IPS DF 6.9 (cell line): Measurements from ENCODE around the gene PHB1.

ENCODE experiments used
- DNase-seq: peaks from one replicate; pipeline ENCODE4 v3.0.0-alpha.2; 2013; ENCODE audit warnings: low read depth, low spot score
- H3K27ac ChIP-seq: one replicate; pipeline ENCODE4 v1.5.1; 2013; ENCODE audit warnings: low read length, control low read depth
- H3K27me3 ChIP-seq: 2 replicates; pipeline ENCODE4 v1.6.1; 2013; ENCODE audit warnings: mild to moderate bottlenecking, low read length; ENCODE audit not compliant: control insufficient read depth, insufficient read depth
- H3K36me3 ChIP-seq: 2 replicates; pipeline ENCODE4 v1.6.1; 2013; ENCODE audit warnings: low read length; ENCODE audit not compliant: control insufficient read depth, insufficient read depth
- H3K4me1 ChIP-seq: 2 replicates; pipeline ENCODE4 v1.6.1; 2013; ENCODE audit warnings: low read length; ENCODE audit not compliant: control insufficient read depth, insufficient read depth
- H3K4me3 ChIP-seq: 2 replicates; pipeline ENCODE4 v1.5.1; 2013; ENCODE audit warnings: mild to moderate bottlenecking, low read length
- H3K9me3 ChIP-seq: 2 replicates; pipeline ENCODE4 v1.6.1; 2013; ENCODE audit warnings: low read length, inconsistent platforms; ENCODE audit not compliant: control insufficient read depth, insufficient read depth
- WGBS: extraction: QIAGEN DNeasy Blood & Tissue Kit; methylation state at CpG from one replicate; pipeline ENCODE4 v1.1.7; 2013; ENCODE audit warnings: mixed read lengths, missing lambda C conversion rate; ENCODE audit not compliant: insufficient read length, insufficient coverage; 5-methylcytosine and 5-hydroxymethylcytosine counted together

Gene PHB1

DNA sequence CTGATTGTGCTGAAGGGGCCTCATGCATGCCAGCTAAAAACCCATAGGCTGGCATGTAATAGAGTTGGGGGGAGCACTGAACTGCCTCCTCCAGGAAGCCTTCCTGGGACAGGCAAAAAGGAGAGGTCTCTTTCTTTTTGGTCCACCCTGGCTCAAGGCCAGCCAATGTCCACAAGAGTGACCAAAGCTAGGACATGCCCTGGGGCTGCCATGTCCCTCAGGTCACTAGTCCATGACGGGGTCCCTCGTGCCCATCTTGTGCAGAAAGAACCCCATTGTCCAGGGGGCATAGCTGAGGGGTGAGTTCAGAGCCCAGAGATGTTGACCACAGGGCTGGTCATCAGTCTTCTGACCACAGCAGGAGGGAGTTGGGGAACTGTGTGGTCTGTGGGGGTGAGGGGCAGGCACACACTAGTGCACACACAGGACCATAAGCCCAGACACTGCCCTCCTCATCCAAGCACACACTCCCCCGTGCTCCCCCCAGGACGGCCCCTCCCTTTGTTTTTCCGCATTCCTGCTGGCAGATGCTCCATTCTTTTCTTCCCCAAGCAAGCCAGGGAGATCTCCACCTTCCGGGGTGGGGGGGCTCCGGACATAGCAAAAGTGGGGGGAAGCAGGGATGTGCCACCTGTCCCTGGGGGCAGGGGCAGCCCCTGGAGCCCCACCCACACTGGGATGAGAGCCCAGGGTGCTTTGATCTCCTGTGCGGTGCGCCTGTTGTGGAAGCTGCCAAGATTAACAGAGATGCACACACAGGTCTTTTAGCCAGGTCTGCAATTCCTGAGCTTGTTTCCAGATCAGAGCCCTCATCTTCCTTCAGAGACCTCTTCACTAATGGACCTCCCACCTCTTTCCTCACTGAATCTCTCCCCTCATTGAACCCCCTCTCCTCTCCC lies 25.2 kb upstream of the PHB1 start:
- Histone ChIP-seq H3K27me3 (no peaks in the 10 kb centered on the region), H3K36me3 (no peaks in the 10 kb centered on the region), H3K4me1 (peaks cover 9% of the 10 kb centered on the region), H3K9me3 (no peaks in the 10 kb centered on the region), H3K4me3 (no peak overlapping the region), H3K27ac (no peak overlapping the region)
- DNase-seq = no peak
- no CpG with 5 or more reads among the region's 9 CpGs for WGBS

DNA sequence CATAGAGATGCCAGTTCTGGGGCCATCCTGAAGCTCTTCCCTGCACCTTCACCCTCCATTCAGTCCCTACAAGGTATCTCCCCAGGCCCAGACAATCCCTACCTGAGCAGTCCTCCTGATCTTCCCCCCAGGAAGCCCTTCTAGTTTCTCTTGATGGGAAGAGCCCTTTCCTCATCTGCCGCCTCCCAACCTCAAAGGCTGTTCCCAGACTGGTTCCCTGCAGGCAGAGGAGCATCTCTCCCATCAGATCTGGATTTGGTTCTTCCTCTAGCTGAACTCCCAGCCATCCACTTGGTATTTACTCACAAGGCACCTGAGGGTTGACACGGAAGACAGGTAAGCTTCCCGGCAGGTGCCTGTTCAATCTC lies 24.6 kb upstream of the PHB1 start:
- H3K4me3 ChIP-seq = no peak overlapping the region
- no CpG with 5 or more reads among the region's 3 CpGs for WGBS

DNA sequence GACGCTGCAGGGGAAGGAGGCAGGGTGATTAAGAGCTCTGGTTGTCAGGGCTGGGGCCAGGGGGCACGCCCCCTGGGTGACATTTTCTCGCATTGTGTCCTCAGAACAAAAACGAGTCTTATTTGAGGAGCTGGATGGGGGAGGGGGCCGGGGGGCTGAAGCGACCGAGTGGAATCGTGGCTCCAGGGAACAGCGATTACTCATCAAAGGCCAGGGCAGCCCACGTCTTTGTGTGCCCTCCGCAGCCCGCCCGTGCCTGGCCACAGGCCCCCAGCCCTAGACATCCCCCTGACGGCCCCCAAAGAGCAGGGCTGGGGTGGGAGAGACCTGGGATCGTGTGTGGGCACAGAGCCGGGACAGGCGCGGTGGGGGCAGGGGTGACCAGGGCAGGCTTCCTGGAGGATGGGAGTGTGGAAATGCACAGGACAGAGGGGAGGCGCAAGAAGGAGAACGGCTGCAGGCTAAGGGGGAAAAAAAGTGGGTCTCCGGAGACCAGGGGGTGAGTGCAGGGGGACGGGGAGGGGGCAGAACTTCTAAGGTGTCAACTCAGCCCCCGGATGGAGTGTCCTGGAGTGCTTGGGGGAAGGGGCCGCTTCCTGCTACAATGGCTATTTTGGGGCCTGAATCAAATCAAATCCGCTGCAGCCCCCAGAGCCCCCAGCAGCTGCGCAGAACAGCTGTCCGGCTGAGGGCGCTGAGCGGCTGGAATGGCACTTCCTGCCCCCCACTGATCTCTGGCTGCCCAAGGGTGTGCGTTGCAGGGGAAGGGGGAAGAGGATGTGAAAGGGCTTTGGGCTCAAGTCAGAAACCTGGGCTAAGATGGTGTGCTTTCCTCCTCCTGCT lies 24.0 kb upstream of the PHB1 start:
- Histone ChIP-seq H3K4me3 (peak overlapping the region; percentile 28; the same call in 1 of the 2 replicates), H3K27me3 (no peaks in the 10 kb centered on the region), H3K36me3 (no peaks in the 10 kb centered on the region), H3K9me3 (no peaks in the 10 kb centered on the region), H3K27ac (no peak overlapping the region), H3K4me1 (peaks cover 9% of the 10 kb centered on the region)
- no CpG with 5 or more reads among the region's 30 CpGs for WGBS
- no peak for DNase-seq

More for the DNA sequence above, 24.6 kb upstream of the PHB1 start:
- Histone ChIP-seq H3K4me1 (peaks cover 9% of the 10 kb centered on the region), H3K27me3 (no peaks in the 10 kb centered on the region), H3K36me3 (no peaks in the 10 kb centered on the region), H3K9me3 (no peaks in the 10 kb centered on the region), H3K27ac (no peak overlapping the region)
- no peak for DNase-seq

DNA sequence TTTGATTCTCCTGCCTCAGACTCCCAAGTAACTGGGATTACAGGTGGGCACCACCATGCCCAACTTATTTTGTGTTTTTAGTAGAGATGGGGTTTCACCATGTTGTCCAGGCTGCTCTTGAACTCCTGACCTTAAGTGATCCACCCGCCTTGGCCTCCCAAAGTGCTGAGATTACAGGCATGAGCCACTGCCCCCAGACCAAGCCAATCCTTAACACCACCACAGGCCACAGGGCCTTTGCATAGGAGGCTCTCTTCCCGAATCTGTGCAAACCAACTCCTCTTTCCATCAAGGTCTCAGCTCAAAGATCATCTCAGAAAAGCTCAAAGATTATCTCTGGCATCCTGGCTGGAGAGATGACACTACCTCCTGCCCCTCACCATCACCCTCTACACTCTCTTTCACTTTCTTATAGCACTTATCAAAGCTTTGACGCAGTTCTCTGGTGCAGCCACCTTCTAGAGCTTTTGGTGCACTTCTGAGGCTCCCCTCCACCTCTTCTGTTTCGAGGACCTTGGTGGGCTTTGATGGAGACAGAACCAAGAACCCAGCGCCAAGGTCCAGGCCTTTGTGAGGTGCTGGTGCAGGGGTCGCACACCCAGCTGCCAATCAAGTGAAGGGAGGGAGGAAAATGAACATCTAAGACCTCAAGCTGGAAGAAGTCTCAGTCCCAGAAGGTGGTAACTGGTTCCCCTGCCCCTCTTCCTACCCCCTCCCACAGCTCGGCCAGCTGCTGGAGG lies 23.2 kb upstream of the PHB1 start:
- no peak for DNase-seq
- H3K4me3 ChIP-seq = no peak overlapping the region; the same call in 1 of the 2 replicates
- H3K4me1 ChIP-seq = peaks cover 9% of the 10 kb centered on the region
- no peaks in the 10 kb centered on the region for H3K9me3 ChIP-seq
- H3K27ac ChIP-seq = no peak overlapping the region
- no peaks in the 10 kb centered on the region for H3K36me3 ChIP-seq
- H3K27me3 ChIP-seq = no peaks in the 10 kb centered on the region
- whole genome bisulfite sequencing = no CpG with 5 or more reads among the region's 7 CpGs

DNA sequence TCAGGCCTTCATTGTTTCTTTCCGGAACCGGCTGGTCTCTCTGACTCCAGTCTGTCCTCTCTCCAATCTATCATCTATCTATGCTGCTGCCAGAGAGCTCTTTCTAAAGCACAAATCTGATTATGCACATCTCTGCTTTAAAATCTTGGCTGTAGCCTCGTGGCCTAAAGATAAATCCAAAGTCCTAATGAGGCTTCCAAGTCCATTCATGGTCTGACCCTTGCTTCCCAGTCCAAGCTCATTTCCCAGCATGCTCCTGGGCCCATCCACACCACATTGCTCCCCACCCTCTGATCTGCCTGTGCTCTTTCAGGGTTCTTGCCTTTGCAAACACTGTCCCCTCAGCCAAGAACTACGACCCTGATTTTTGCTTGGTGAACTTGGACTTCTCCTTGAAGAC lies 21.5 kb upstream of the PHB1 start:
- H3K4me3 ChIP-seq = no peak overlapping the region
- H3K9me3 ChIP-seq = no peaks in the 10 kb centered on the region
- no peak overlapping the region for H3K27ac ChIP-seq
- H3K27me3 ChIP-seq = no peaks in the 10 kb centered on the region
- no peaks in the 10 kb centered on the region for H3K36me3 ChIP-seq
- H3K4me1 ChIP-seq = peaks cover 8% of the 10 kb centered on the region
- no peak for DNase-seq
- WGBS = no CpG with 5 or more reads among the region's 4 CpGs

DNA sequence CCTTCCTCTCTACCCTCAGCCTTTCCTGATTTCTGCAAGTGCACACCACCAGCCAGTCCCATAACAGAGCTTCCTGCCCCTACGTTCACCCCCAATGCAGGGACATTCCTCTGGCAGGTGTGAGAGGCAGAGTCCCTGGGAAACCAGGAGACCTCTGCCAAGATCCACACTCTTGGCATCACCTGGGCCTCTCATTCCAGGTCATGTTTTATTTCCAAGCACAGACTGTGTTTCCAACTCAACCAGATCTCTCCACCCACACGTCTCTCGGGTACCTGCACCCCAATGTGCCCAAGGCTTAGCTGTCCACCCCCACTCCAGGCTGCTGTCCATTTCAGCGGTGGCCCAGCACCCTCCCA lies 21.0 kb upstream of the PHB1 start:
- WGBS = no CpG with 5 or more reads among the region's 4 CpGs

DNA sequence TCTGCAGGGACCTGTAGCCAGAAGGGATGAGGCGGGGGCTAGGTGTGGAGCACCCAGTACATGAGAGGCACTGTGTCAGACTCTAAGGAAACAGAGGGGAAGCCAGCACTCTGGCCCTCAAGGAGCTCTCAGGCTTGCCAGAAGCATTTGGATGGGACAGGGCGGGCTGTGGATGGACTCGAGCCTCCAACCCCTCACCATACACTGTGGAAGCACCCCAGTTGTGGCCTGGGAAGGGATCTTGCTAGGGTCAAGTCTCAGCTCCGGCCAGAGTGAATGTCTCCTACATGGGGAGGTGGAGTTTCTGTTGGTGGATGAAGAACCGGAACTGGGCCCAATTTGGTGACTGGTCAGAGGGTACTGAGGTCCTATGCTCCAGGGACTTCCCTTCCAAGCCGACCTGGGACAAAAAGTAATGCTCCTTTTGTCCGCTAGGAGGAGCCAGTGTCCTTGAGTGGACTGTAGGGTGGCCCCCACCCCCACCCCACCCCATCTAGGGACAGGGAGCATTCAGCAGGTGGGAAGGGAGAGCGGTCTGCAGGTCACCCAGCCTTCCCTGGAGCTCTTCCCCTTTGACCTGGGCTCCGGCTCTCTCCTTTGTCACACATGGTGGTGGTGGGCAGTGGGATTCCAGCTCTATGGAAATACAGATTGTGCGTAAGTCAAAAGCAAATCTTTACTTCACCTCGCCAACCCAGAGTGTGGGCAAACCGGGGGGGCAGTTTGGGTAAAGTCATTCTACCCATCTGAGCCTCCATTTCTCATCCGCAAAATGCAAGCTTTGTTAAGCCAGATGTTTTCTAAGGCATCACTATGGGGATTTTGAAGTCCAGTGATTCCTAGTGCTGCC lies 20.4 kb upstream of the PHB1 start:
- DNase-seq = peak; percentile 60
- H3K27me3 ChIP-seq = no peaks in the 10 kb centered on the region
- no peaks in the 10 kb centered on the region for H3K36me3 ChIP-seq
- no peaks in the 10 kb centered on the region for H3K9me3 ChIP-seq
- H3K27ac ChIP-seq = no peak overlapping the region
- H3K4me3 ChIP-seq = no peak overlapping the region
- peaks cover 8% of the 10 kb centered on the region for H3K4me1 ChIP-seq
- WGBS = no CpG with 5 or more reads among the region's 13 CpGs

More for the DNA sequence above, 21.0 kb upstream of the PHB1 start:
- H3K36me3 ChIP-seq = no peaks in the 10 kb centered on the region
- H3K4me1 ChIP-seq = peaks cover 8% of the 10 kb centered on the region
- H3K9me3 ChIP-seq = no peaks in the 10 kb centered on the region
- H3K4me3 ChIP-seq = no peak overlapping the region
- no peak overlapping the region for H3K27ac ChIP-seq
- no peaks in the 10 kb centered on the region for H3K27me3 ChIP-seq
- DNase-seq = no peak

DNA sequence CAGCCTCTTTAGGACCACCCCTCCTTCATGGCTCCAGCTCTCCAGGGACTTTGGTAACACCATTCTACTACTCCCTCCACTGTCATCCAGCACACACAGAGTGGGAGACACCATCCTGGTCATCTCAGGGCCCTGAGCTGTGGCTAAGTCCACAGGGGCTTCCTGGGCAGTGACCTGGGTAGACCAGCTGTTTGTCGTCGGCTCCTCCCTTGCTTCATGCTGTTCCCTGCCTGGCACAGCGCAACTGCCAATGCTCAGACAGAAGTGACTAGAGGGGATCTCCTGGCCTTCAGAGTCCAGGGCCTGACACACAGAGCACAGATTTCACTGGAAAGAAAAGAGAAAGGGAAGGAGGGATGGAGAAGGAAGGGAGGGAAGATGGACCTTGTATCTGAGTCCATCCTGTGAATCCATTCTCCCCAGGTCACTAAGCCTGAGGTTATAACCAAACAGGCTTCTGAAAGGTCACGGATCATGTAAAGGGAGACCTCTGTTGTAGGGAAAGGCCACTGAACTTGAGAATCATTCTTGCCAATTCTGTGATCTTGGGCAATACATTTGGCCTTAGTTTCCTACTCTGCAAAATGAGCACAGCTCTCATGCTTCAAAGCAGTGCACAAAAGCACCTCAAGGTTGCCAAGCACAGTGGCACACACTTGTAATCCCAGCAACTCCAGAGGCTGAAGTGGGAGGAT lies 18.5 kb upstream of the PHB1 start:
- Histone ChIP-seq H3K27me3 (no peaks in the 10 kb centered on the region), H3K36me3 (no peaks in the 10 kb centered on the region), H3K9me3 (no peaks in the 10 kb centered on the region), H3K4me1 (peaks cover 3% of the 10 kb centered on the region; the same call in 1 of the 2 replicates), H3K27ac (no peak overlapping the region), H3K4me3 (no peak overlapping the region)
- no peak for DNase-seq
- WGBS = no CpG with 5 or more reads among the region's 4 CpGs

DNA sequence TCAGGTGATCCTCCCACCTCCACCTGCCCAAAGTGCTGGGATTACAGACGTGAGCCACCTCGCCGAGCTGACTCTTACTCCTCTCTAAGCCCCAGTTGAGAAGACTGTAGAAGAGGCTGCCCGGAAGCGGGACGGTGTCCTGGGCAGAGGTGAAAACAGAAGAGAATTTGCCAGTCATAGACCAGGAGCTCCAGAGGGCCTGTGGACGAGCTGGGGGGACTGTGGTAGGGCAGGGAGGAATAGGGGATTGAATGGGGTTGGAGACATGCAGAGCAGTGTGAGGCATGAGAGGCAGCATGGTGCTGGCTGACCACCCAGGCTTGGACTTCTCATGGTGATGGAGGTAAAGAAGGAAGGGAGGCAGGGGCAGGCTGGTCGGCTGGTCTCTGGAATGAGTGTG lies 17.1 kb upstream of the PHB1 start:
- Histone ChIP-seq H3K4me1 (peaks cover 3% of the 10 kb centered on the region; the same call in 1 of the 2 replicates), H3K27ac (no peak overlapping the region), H3K27me3 (no peaks in the 10 kb centered on the region), H3K9me3 (no peaks in the 10 kb centered on the region), H3K4me3 (no peak overlapping the region), H3K36me3 (no peaks in the 10 kb centered on the region)
- WGBS = no CpG with 5 or more reads among the region's 8 CpGs
- no peak for DNase-seq
